HG03432 (cell line): Measurements from ENCODE around the gene FOXN3.

ENCODE experiments used
- ATAC-seq: cut with Tn5 transposase; IDR thresholded peaks from one replicate; pipeline ENCODE4 v1.9.1; 2021; ENCODE audit warnings: mild to moderate bottlenecking, moderate library complexity; ENCODE audit not compliant: unreplicated experiment

Gene FOXN3

GRCh38 chr14:89239023-89239422 is 178.0 kb downstream of the FOXN3 start:
- no peak for ATAC-seq

GRCh38 chr14:89237921-89238529 is 179.0 kb downstream of the FOXN3 start:
- no peak for ATAC-seq

- ATAC-seq, result no peak
Measured at GRCh38 chr14:89236851-89237250, 180.2 kb downstream of the FOXN3 start.

GRCh38 chr14:89233184-89233583 is 183.8 kb downstream of the FOXN3 start:
- no peak for ATAC-seq

GRCh38 chr14:89232265-89233070 is 184.6 kb downstream of the FOXN3 start:
- ATAC-seq, result no peak

- ATAC-seq, result no peak
Measured at GRCh38 chr14:89231426-89232113, 185.5 kb downstream of the FOXN3 start.

GRCh38 chr14:89228921-89229639 is 188.0 kb downstream of the FOXN3 start:
- ATAC-seq, result no peak

- ATAC-seq, result no peak
Measured at GRCh38 chr14:89227496-89227836, 189.6 kb downstream of the FOXN3 start.

GRCh38 chr14:89226801-89227495 is 190.1 kb downstream of the FOXN3 start:
- ATAC-seq, result no peak

GRCh38 chr14:89225607-89226006 is 191.4 kb downstream of the FOXN3 start:
- ATAC-seq, result no peak

- peak; percentile 42 for ATAC-seq
Measured at GRCh38 chr14:89221109-89221810, 195.8 kb downstream of the FOXN3 start.

GRCh38 chr14:89219051-89219450 is 198.0 kb downstream of the FOXN3 start:
- no peak for ATAC-seq

GRCh38 chr14:89217891-89218290 is 199.1 kb downstream of the FOXN3 start:
- no peak for ATAC-seq

GRCh38 chr14:89215531-89215930 is 201.5 kb downstream of the FOXN3 start:
- ATAC-seq, result no peak

GRCh38 chr14:89215114-89215513 is 201.9 kb downstream of the FOXN3 start:
- ATAC-seq, result no peak

- no peak for ATAC-seq
Measured at GRCh38 chr14:89214221-89214965, 202.6 kb downstream of the FOXN3 start.

GRCh38 chr14:89212386-89213235 is 204.4 kb downstream of the FOXN3 start:
- ATAC-seq, result no peak

- no peak for ATAC-seq
Measured at GRCh38 chr14:89209558-89209957, 207.5 kb downstream of the FOXN3 start.

GRCh38 chr14:89207925-89208328 is 209.1 kb downstream of the FOXN3 start:
- ATAC-seq, result peak; percentile 50
